HEK293 (cell line): ENCODE data around the gene PTPN4.

Experiments
- CTCF ChIA-PET: fragments of 350-600 bp; formaldehyde crosslinking; extraction: SDS; loops from one replicate; lab custom pipeline; 2021; ENCODE audit warnings: antibody characterized with exemption; lab: Yijun Ruan, JAX
- POLR2A ChIA-PET: fragments of 300-600 bp; formaldehyde crosslinking; extraction: SDS; loops from one replicate; lab custom pipeline; 2020; ENCODE audit warnings: antibody characterized with exemption, inconsistent platforms; lab: Yijun Ruan, JAX
- H3K27ac ChIP-seq: fragments of 200-500 bp; sonication (Bioruptor generic); 2 replicates; pipeline ENCODE4 v1.5.1; 2014; ENCODE audit warnings: low read depth, low read length, control low read depth, inconsistent platforms; ENCODE audit errors: extremely low read depth
- H3K36me3 ChIP-seq, 2 experiments: fragments of 200-500 bp in 1 of 2; sonication (Bioruptor generic) in 1 of 2; 1 replicate in 1 of 2; 2 replicates in 1 of 2; pipeline ENCODE4 v1.5.1; 2014 to 2017; ENCODE audit warnings: inconsistent platforms in 2 of 2, low read length in 2 of 2; ENCODE audit not compliant: control insufficient read depth in 2 of 2, insufficient read depth in 1 of 2
- H3K4me1 ChIP-seq: fragments of 200-500 bp; sonication (Bioruptor generic); 2 replicates; pipeline ENCODE4 v1.5.1; 2014; ENCODE audit warnings: mild to moderate bottlenecking, low read length, inconsistent platforms; ENCODE audit not compliant: control insufficient read depth, insufficient read depth
- H3K4me3 ChIP-seq: 2 replicates; pipeline ENCODE4 v1.5.1; 2011; ENCODE audit warnings: low read depth, mild to moderate bottlenecking, control low read depth, low read length, moderate library complexity
- H3K9me3 ChIP-seq: fragments of 200-500 bp; sonication (Bioruptor generic); 2 replicates; pipeline ENCODE4 v1.5.1; 2014; ENCODE audit warnings: low read depth, low read length, inconsistent platforms; ENCODE audit not compliant: control insufficient read depth, insufficient read depth
- GFI1B ChIP-seq: fragments of 450-650 bp; formaldehyde crosslinking; IDR thresholded peaks from 2 replicates; pipeline ENCODE4 v1.5.1; 2016; ENCODE audit warnings: missing biosample characterization, missing genetic modification characterization
- GLI2 ChIP-seq: fragments of 450-650 bp; formaldehyde crosslinking; IDR thresholded peaks from 2 replicates; pipeline ENCODE4; 2017; ENCODE audit warnings: missing biosample characterization, missing genetic modification characterization, low read depth, borderline replicate concordance
- MYNN ChIP-seq: fragments of 450-650 bp; formaldehyde crosslinking; IDR thresholded peaks from 2 replicates; pipeline ENCODE4 v1.5.1; 2016; ENCODE audit warnings: missing biosample characterization, missing genetic modification characterization, borderline replicate concordance
- SALL2 ChIP-seq: fragments of 450-650 bp; formaldehyde crosslinking; IDR thresholded peaks from 2 replicates; pipeline ENCODE4 v1.5.0; 2017; ENCODE audit warnings: missing biosample characterization, mild to moderate bottlenecking, missing genetic modification characterization, borderline replicate concordance
- SP2 ChIP-seq: fragments of 450-650 bp; formaldehyde crosslinking; IDR thresholded peaks from 2 replicates; pipeline ENCODE4 v1.5.1; 2016; ENCODE audit warnings: missing biosample characterization, missing genetic modification characterization
- SP7 ChIP-seq: fragments of 450-650 bp; formaldehyde crosslinking; IDR thresholded peaks from 2 replicates; pipeline ENCODE4 v1.5.1; 2016; ENCODE audit warnings: missing biosample characterization, missing genetic modification characterization
- ZBTB17 ChIP-seq: fragments of 450-650 bp; formaldehyde crosslinking; IDR thresholded peaks from 2 replicates; pipeline ENCODE4 v1.5.1; 2016; ENCODE audit warnings: missing biosample characterization, missing genetic modification characterization
- ZBTB20 ChIP-seq: fragments of 450-650 bp; formaldehyde crosslinking; IDR thresholded peaks from 2 replicates; pipeline ENCODE4 v1.5.1; 2016; ENCODE audit warnings: missing biosample characterization, missing genetic modification characterization
- ZNF10 ChIP-seq: fragments of 450-650 bp; formaldehyde crosslinking; IDR thresholded peaks from 2 replicates; pipeline ENCODE4 v1.5.1; 2017; ENCODE audit warnings: missing biosample characterization, missing genetic modification characterization
- ZNF140 ChIP-seq: fragments of 450-650 bp; formaldehyde crosslinking; IDR thresholded peaks from 2 replicates; pipeline ENCODE4 v1.5.1; 2016; ENCODE audit warnings: missing biosample characterization, missing genetic modification characterization
- ZNF19 ChIP-seq: fragments of 450-650 bp; formaldehyde crosslinking; IDR thresholded peaks from 2 replicates; pipeline ENCODE4; 2016; ENCODE audit warnings: missing biosample characterization, missing genetic modification characterization, low read depth
- ZNF211 ChIP-seq: fragments of 450-650 bp; formaldehyde crosslinking; IDR thresholded peaks from 2 replicates; pipeline ENCODE4 v1.5.1; 2016; ENCODE audit warnings: low read depth, missing biosample characterization, missing genetic modification characterization
- ZNF24 ChIP-seq: fragments of 450-650 bp; formaldehyde crosslinking; IDR thresholded peaks from 2 replicates; pipeline ENCODE4 v1.5.1; 2016; ENCODE audit warnings: missing biosample characterization, missing genetic modification characterization
- ZNF266 ChIP-seq: fragments of 450-650 bp; formaldehyde crosslinking; IDR thresholded peaks from 2 replicates; pipeline ENCODE4 v1.5.1; 2016; ENCODE audit warnings: missing biosample characterization, missing genetic modification characterization, low read depth
- ZNF302 ChIP-seq: fragments of 450-650 bp; formaldehyde crosslinking; IDR thresholded peaks from 2 replicates; pipeline ENCODE4 v1.5.1; 2016; ENCODE audit warnings: missing biosample characterization, missing genetic modification characterization, low read depth
- ZNF354C ChIP-seq: fragments of 450-650 bp; formaldehyde crosslinking; IDR thresholded peaks from 2 replicates; pipeline ENCODE4 v1.5.1; 2016; ENCODE audit warnings: missing biosample characterization, missing genetic modification characterization, low read depth, borderline replicate concordance
- ZNF366 ChIP-seq: fragments of 450-650 bp; formaldehyde crosslinking; conservative IDR thresholded peaks from 2 replicates; pipeline ENCODE4 v1.5.1; 2016; ENCODE audit warnings: missing biosample characterization, missing genetic modification characterization
- ZNF394 ChIP-seq: fragments of 450-650 bp; formaldehyde crosslinking; IDR thresholded peaks from 2 replicates; pipeline ENCODE4 v1.5.1; 2016; ENCODE audit warnings: missing biosample characterization, missing genetic modification characterization, mild to moderate bottlenecking, moderate library complexity, borderline replicate concordance
- ZNF48 ChIP-seq: fragments of 450-650 bp; formaldehyde crosslinking; IDR thresholded peaks from 2 replicates; pipeline ENCODE4 v1.5.1; 2016; ENCODE audit warnings: missing biosample characterization, missing genetic modification characterization
- ZNF501 ChIP-seq: fragments of 450-650 bp; formaldehyde crosslinking; IDR thresholded peaks from 2 replicates; pipeline ENCODE4 v1.5.1; 2016; ENCODE audit warnings: missing biosample characterization, missing genetic modification characterization
- ZNF558 ChIP-seq: fragments of 450-650 bp; formaldehyde crosslinking; IDR thresholded peaks from 2 replicates; pipeline ENCODE4 v1.5.1; 2016; ENCODE audit warnings: missing biosample characterization, missing genetic modification characterization
- ZNF623 ChIP-seq: fragments of 450-650 bp; formaldehyde crosslinking; IDR thresholded peaks from 2 replicates; pipeline ENCODE4 v1.5.1; 2016; ENCODE audit warnings: missing biosample characterization, missing genetic modification characterization
- TF ChIP-seq, protein P1 (sequence below): fragments of 450-650 bp; formaldehyde crosslinking; IDR thresholded peaks from 2 replicates; pipeline ENCODE4 v1.5.1; 2016; ENCODE audit warnings: missing biosample characterization, missing genetic modification characterization, borderline replicate concordance
- TF ChIP-seq, protein P2 (sequence below): fragments of 450-650 bp; IDR thresholded peaks from 2 replicates; pipeline ENCODE4 v1.5.1; 2018; ENCODE audit warnings: missing biosample characterization, mild to moderate bottlenecking, missing genetic modification characterization
- TF ChIP-seq, protein P3 (sequence below): fragments of 450-650 bp; formaldehyde crosslinking; IDR thresholded peaks from 2 replicates; pipeline ENCODE4 v1.5.1; 2016; ENCODE audit warnings: missing biosample characterization, missing genetic modification characterization
- TF ChIP-seq, protein P4 (sequence below): fragments of 450-650 bp; formaldehyde crosslinking; IDR thresholded peaks from 2 replicates; pipeline ENCODE4 v1.5.1; 2016; ENCODE audit warnings: missing biosample characterization, missing genetic modification characterization

The PTPN4 gene

DNA sequence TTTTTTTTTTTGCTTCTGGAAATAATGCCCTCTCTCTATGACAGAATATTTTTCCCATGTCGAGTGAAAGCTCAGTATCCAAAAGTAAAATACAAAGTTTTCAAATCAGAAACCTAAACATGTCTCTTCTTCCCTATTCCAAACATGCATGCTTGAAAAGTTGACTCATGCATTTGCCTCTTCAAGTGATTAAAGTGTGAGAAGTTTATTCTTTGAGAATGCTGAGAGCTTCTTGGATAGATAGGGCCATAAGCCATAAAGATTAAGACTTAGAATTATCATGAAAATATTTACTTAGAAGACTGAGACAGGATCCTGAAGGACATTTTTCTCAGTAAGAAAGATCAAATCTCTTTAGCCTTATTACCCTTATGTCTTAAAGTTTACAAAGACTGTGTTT is 154.5 kb downstream of the PTPN4 start:
- ChIA-PET POLR2A (interaction anchor here (0.7 kb wide), 1 partner anchor 98 kb away, joined by 4 read pairs; the partner anchor contains the start of gene EPB41L5), CTCF (no interaction called here)
- Histone ChIP-seq H3K27ac (no peak overlapping the region), H3K4me3 (no peak overlapping the region), H3K36me3 (peaks cover 0 to 3% of the 10 kb centered on the region in 2 experiments; a peak in 1 of 3 replicates), H3K4me1 (no peaks in the 10 kb centered on the region), H3K9me3 (no peaks in the 10 kb centered on the region)
- TF ChIP-seq ZNF354C (tag by site-specific recombination) = no peak

DNA sequence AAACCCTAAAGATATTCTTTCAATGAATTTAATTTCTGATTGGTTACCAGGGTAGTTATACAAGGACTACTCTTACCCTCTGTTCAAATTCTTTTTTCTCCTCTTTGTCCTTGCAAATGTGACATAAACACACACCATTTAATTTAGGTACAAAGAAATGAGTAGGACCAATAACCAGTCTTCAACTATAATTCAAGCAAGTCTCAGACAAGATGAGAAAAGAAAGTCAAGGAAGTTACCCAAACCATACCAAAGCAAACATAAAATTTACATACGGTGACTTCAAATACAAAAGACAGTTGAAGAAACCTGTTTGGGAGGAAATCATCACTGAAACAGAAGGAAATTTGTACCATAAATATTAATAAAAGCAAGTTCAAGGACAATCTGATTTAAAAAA is 162.1 kb downstream of the PTPN4 start:
- H3K4me1 ChIP-seq = no peaks in the 10 kb centered on the region
- H3K27ac ChIP-seq = no peak overlapping the region
- no peaks in the 10 kb centered on the region for H3K9me3 ChIP-seq
- ChIA-PET CTCF (no interaction called here), POLR2A (no interaction called here)
- H3K4me3 ChIP-seq = no peak overlapping the region
- no peaks in the 10 kb centered on the region for H3K36me3 ChIP-seq
- TF ChIP-seq ZNF366 (tag by site-specific recombination) (no peak), MYNN (tag by site-specific recombination) (no peak), ZNF24 (tag by site-specific recombination) (no peak), ZNF354C (tag by site-specific recombination) (no peak), ZNF211 (tag by site-specific recombination) (no peak), ZNF623 (tag by site-specific recombination) (no peak), ZBTB20 (tag by site-specific recombination) (no peak), SP2 (tag by site-specific recombination) (no peak), ZNF558 (tag by site-specific recombination) (no peak), ZNF10 (tag by site-specific recombination) (no peak), ZNF48 (tag by site-specific recombination) (no peak), ZNF266 (no peak), ZNF302 (tag by site-specific recombination) (no peak)
- TF ChIP-seq, protein P1, sequence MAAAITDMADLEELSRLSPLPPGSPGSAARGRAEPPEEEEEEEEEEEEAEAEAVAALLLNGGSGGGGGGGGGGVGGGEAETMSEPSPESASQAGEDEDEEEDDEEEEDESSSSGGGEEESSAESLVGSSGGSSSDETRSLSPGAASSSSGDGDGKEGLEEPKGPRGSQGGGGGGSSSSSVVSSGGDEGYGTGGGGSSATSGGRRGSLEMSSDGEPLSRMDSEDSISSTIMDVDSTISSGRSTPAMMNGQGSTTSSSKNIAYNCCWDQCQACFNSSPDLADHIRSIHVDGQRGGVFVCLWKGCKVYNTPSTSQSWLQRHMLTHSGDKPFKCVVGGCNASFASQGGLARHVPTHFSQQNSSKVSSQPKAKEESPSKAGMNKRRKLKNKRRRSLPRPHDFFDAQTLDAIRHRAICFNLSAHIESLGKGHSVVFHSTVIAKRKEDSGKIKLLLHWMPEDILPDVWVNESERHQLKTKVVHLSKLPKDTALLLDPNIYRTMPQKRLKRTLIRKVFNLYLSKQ (tag by site-specific recombination) = no peak
- TF ChIP-seq, protein P2, sequence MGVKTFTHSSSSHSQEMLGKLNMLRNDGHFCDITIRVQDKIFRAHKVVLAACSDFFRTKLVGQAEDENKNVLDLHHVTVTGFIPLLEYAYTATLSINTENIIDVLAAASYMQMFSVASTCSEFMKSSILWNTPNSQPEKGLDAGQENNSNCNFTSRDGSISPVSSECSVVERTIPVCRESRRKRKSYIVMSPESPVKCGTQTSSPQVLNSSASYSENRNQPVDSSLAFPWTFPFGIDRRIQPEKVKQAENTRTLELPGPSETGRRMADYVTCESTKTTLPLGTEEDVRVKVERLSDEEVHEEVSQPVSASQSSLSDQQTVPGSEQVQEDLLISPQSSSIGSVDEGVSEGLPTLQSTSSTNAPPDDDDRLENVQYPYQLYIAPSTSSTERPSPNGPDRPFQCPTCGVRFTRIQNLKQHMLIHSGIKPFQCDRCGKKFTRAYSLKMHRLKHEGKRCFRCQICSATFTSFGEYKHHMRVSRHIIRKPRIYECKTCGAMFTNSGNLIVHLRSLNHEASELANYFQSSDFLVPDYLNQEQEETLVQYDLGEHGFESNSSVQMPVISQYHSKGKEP (tag by site-specific recombination) = no peak

DNA sequence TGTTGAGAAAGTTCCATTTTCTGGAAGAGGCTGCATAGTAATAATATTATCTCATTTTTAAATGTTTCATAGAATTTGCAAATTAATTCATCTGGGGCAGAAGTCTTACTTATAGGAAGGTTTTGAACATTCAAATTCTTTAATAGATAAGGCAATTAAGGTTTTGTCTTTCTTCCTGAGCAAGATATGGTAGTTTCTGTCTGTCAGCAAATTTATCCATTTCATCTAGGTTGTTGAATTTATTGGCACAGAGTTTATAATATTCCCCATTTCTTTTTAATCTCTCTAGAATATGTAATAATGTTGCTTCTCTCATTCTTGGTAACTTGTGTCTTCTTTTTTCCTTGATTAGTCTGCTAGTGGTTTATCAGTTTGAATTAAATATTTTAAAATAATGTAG is 163.0 kb downstream of the PTPN4 start:
- ChIA-PET POLR2A (no interaction called here), CTCF (no interaction called here)
- Histone ChIP-seq H3K36me3 (no peaks in the 10 kb centered on the region), H3K9me3 (no peaks in the 10 kb centered on the region), H3K4me3 (no peak overlapping the region), H3K4me1 (no peaks in the 10 kb centered on the region), H3K27ac (no peak overlapping the region)
- TF ChIP-seq ZNF19 (tag by site-specific recombination) = no peak
- no peak for TF ChIP-seq GFI1B (tag by site-specific recombination)
- no peak for TF ChIP-seq ZNF501 (tag by site-specific recombination)
- no peak for TF ChIP-seq SP7 (tag by site-specific recombination)
- TF ChIP-seq GLI2 (tag by site-specific recombination) = no peak
- TF ChIP-seq ZNF394 (tag by site-specific recombination) = no peak
- no peak for TF ChIP-seq ZBTB17 (tag by site-specific recombination)
- TF ChIP-seq, protein P3, sequence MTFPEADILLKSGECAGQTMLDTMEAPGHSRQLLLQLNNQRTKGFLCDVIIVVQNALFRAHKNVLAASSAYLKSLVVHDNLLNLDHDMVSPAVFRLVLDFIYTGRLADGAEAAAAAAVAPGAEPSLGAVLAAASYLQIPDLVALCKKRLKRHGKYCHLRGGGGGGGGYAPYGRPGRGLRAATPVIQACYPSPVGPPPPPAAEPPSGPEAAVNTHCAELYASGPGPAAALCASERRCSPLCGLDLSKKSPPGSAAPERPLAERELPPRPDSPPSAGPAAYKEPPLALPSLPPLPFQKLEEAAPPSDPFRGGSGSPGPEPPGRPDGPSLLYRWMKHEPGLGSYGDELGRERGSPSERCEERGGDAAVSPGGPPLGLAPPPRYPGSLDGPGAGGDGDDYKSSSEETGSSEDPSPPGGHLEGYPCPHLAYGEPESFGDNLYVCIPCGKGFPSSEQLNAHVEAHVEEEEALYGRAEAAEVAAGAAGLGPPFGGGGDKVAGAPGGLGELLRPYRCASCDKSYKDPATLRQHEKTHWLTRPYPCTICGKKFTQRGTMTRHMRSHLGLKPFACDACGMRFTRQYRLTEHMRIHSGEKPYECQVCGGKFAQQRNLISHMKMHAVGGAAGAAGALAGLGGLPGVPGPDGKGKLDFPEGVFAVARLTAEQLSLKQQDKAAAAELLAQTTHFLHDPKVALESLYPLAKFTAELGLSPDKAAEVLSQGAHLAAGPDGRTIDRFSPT = no peak
- no peak for TF ChIP-seq ZNF140
- TF ChIP-seq, protein P4, sequence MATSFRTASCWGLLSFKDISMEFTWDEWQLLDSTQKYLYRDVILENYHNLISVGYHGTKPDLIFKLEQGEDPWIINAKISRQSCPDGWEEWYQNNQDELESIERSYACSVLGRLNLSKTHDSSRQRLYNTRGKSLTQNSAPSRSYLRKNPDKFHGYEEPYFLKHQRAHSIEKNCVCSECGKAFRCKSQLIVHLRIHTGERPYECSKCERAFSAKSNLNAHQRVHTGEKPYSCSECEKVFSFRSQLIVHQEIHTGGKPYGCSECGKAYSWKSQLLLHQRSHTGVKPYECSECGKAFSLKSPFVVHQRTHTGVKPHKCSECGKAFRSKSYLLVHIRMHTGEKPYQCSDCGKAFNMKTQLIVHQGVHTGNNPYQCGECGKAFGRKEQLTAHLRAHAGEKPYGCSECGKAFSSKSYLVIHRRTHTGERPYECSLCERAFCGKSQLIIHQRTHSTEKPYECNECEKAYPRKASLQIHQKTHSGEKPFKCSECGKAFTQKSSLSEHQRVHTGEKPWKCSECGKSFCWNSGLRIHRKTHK (tag by site-specific recombination) = no peak
- TF ChIP-seq SALL2 = no peak
